ENCODE data around the gene UBR2. TPM values are rescaled to one million over a fixed set of nuclear protein-coding genes. Genes with fewer than 3 reads are reported as not detected.

UBR2 gene
- total RNA-seq, 4 donors from 2014 or later: 15.9 to 52.7 (median 49.4) TPM

GRCh38 chr6:42547407-42548329 lies 16.2 kb upstream of the UBR2 start:
- intact Hi-C loops (cut with DNase I; ENCODE audit: low total_unique reads) (no loop called here), in situ Hi-C loops (cut with MboI; ENCODE audit: low pct_ligation_motif_present in 1 of 4, low pct_unique_long_range_greater_than_20kb in 1 of 4, low sequenced_read_pairs in 3 of 4) (loop anchor here (25.0 kb wide), 2 partner anchors 285 to 460 kb away; no protein-coding TSS in a partner anchor)
- Histone ChIP-seq H3K4me3 (peak overlapping the region in 3 of 4 donors; percentile 21 to 55 (median 38)), H3K36me3 (no peaks in the 10 kb centered on the region), H3K9me3 (no peaks in the 10 kb centered on the region), H3K4me1 (peaks cover 0 to 12% (median 4%) of the 10 kb centered on the region in 4 donors), H3K27me3 (no peaks in the 10 kb centered on the region), H3K27ac (peak overlapping the region; percentile 60 to 75 (median 72))
- peak; percentile 95 to 99 (median 99) for TF ChIP-seq CTCF (IDR thresholded peaks at IDR 0.05)
- no peak for TF ChIP-seq EP300 (IDR thresholded peaks at IDR 0.05; ENCODE audit: low read depth)
- peak; percentile 89 for DNase-seq
- 0 to 7% methylated on average over 2 to 27 of the region's 27 CpGs for WGBS, 2 donors (ENCODE audit: low coverage in 1 of 2)

GRCh38 chr6:42550277-42550676 lies 13.6 kb upstream of the UBR2 start:
- TF ChIP-seq POLR2A (IDR thresholded peaks at IDR 0.05): no peak
- TF ChIP-seq CTCF (IDR thresholded peaks at IDR 0.05): no peak
- no peak for TF ChIP-seq POLR2AphosphoS5 (IDR thresholded peaks at IDR 0.05)
- TF ChIP-seq EP300 (IDR thresholded peaks at IDR 0.05; ENCODE audit: low read depth): no peak
- H3K4me1 ChIP-seq: peaks cover 2 to 18% (median 6%) of the 10 kb centered on the region in 4 donors
- no peaks in the 10 kb centered on the region for H3K27me3 ChIP-seq
- no peaks in the 10 kb centered on the region for H3K36me3 ChIP-seq
- intact Hi-C loops (cut with DNase I; ENCODE audit: low total_unique reads) (no loop called here), in situ Hi-C loops (cut with MboI; ENCODE audit: low pct_ligation_motif_present in 1 of 4, low pct_unique_long_range_greater_than_20kb in 1 of 4, low sequenced_read_pairs in 3 of 4) (no loop called here)
- 82 to 83% methylated on average over 1 of the region's 1 CpG for WGBS, 2 donors (ENCODE audit: low coverage in 1 of 2)
- H3K4me3 ChIP-seq: no peak overlapping the region
- DNase-seq: no peak
- H3K27ac ChIP-seq: no peak overlapping the region
- no peaks in the 10 kb centered on the region for H3K9me3 ChIP-seq

GRCh38 chr6:42551217-42551616 lies 12.6 kb upstream of the UBR2 start:
- no peak for DNase-seq
- no peak for TF ChIP-seq CTCF (IDR thresholded peaks at IDR 0.05)
- no peak for TF ChIP-seq POLR2A (IDR thresholded peaks at IDR 0.05)
- TF ChIP-seq POLR2AphosphoS5 (IDR thresholded peaks at IDR 0.05): no peak
- TF ChIP-seq EP300 (IDR thresholded peaks at IDR 0.05; ENCODE audit: low read depth): no peak
- Histone ChIP-seq H3K4me1 (peaks cover 4 to 20% (median 7%) of the 10 kb centered on the region in 4 donors), H3K27ac (no peak overlapping the region), H3K4me3 (no peak overlapping the region), H3K9me3 (no peaks in the 10 kb centered on the region), H3K36me3 (no peaks in the 10 kb centered on the region), H3K27me3 (no peaks in the 10 kb centered on the region)
- 79 to 80% methylated on average over 1 of the region's 1 CpG for WGBS, 2 donors (ENCODE audit: low coverage in 1 of 2)
- intact Hi-C loops (cut with DNase I; ENCODE audit: low total_unique reads): no loop called here
- in situ Hi-C loops (cut with MboI; ENCODE audit: low pct_ligation_motif_present in 1 of 4, low pct_unique_long_range_greater_than_20kb in 1 of 4, low sequenced_read_pairs in 3 of 4): no loop called here

- no peak for TF ChIP-seq CTCF (IDR thresholded peaks at IDR 0.05)
- no peak for TF ChIP-seq EP300 (IDR thresholded peaks at IDR 0.05; ENCODE audit: low read depth)
- no peak for TF ChIP-seq POLR2AphosphoS5 (IDR thresholded peaks at IDR 0.05)
- TF ChIP-seq POLR2A (IDR thresholded peaks at IDR 0.05): no peak
- no peak overlapping the region for H3K27ac ChIP-seq
- H3K27me3 ChIP-seq: no peaks in the 10 kb centered on the region
- in situ Hi-C loops (cut with MboI; ENCODE audit: low pct_ligation_motif_present in 1 of 4, low pct_unique_long_range_greater_than_20kb in 1 of 4, low sequenced_read_pairs in 3 of 4) (no loop called here), intact Hi-C loops (cut with DNase I; ENCODE audit: low total_unique reads) (no loop called here)
- peaks cover 4 to 22% (median 9%) of the 10 kb centered on the region in 4 donors for H3K4me1 ChIP-seq
- no peaks in the 10 kb centered on the region for H3K9me3 ChIP-seq
- no peaks in the 10 kb centered on the region for H3K36me3 ChIP-seq
- no peak overlapping the region for H3K4me3 ChIP-seq
- 67 to 87% methylated on average over 1 to 5 of the region's 5 CpGs for WGBS, 2 donors (ENCODE audit: low coverage in 1 of 2)
- no peak for DNase-seq
These were observed 11.4 kb upstream of the UBR2 start for GRCh38 chr6:42552380-42552779.
